ENCODE results near the gene ADGRB3.

Gene ADGRB3

GRCh38 chr6:68757821-68758220, 122.7 kb downstream of the ADGRB3 start:
- DNase-seq (ENCODE audit: low spot score), result no peak
- TF ChIP-seq CTCF (IDR thresholded peaks at IDR 0.05), result no peak
- Histone ChIP-seq H3K4me3 (no peak overlapping the region), H3K27ac (no peak overlapping the region)

- H3K27ac ChIP-seq, result no peak overlapping the region
- TF ChIP-seq CTCF (IDR thresholded peaks at IDR 0.05), result no peak
- no peak for DNase-seq (ENCODE audit: low spot score)
- H3K4me3 ChIP-seq, result no peak overlapping the region
Observed at GRCh38 chr6:68758559-68758958, 123.5 kb downstream of the ADGRB3 start.

- Histone ChIP-seq H3K27ac (no peak overlapping the region), H3K4me3 (no peak overlapping the region)
- TF ChIP-seq CTCF (IDR thresholded peaks at IDR 0.05), result no peak
- DNase-seq (ENCODE audit: low spot score), result no peak
Observed at GRCh38 chr6:68760485-68760884, 125.4 kb downstream of the ADGRB3 start.

- Histone ChIP-seq H3K4me3 (no peak overlapping the region), H3K27ac (no peak overlapping the region)
- TF ChIP-seq CTCF (IDR thresholded peaks at IDR 0.05), result no peak
- no peak for DNase-seq (ENCODE audit: low spot score)
Observed at GRCh38 chr6:68760941-68761676, 126.0 kb downstream of the ADGRB3 start.

GRCh38 chr6:68761985-68762384, 126.9 kb downstream of the ADGRB3 start:
- no peak for TF ChIP-seq CTCF (IDR thresholded peaks at IDR 0.05)
- no peak overlapping the region for H3K4me3 ChIP-seq
- no peak overlapping the region for H3K27ac ChIP-seq

GRCh38 chr6:68771426-68771825, 136.3 kb downstream of the ADGRB3 start:
- no peak for TF ChIP-seq CTCF (IDR thresholded peaks at IDR 0.05)
- Histone ChIP-seq H3K27ac (no peak overlapping the region), H3K4me3 (no peak overlapping the region)
- no peak for DNase-seq (ENCODE audit: low spot score)

More at GRCh38 chr6:68761985-68762384, 126.9 kb downstream of the ADGRB3 start:
- DNase-seq (ENCODE audit: low spot score), result no peak

- no peak for DNase-seq (ENCODE audit: low spot score)
- Histone ChIP-seq H3K27ac (no peak overlapping the region), H3K4me3 (no peak overlapping the region)
- TF ChIP-seq CTCF (IDR thresholded peaks at IDR 0.05), result no peak
Observed at GRCh38 chr6:68774843-68775242, 139.8 kb downstream of the ADGRB3 start.

Measured in coronary artery (tissue), 2 donors.